HepG2 (cell line): ENCODE measurements around the gene PLD1. TPM values are rescaled to one million over a fixed set of nuclear protein-coding genes. Genes with fewer than 3 reads are reported as not detected.

Source experiments
- ATAC-seq: fragments of 200-7000 bp; cut with Tn5 transposase; 3 replicates; pipeline ENCODE4 v1.9.1; 2020; ENCODE audit warnings: mild to moderate bottlenecking, moderate library complexity
- BruUV-seq: library from RNA; stranded (reverse); fragments of 400-500 nt; replicated peaks from 2 replicates; lab custom pipeline; 2021; lab: Mats Ljungman, UMichigan
- CTCF ChIA-PET: fragments of 300-600 bp; formaldehyde crosslinking; extraction: SDS; loops from one replicate; lab custom pipeline; 2021; ENCODE audit warnings: low total read pairs, inconsistent platforms, low intra/inter-chr PET ratio; lab: Yijun Ruan, JAX
- POLR2A ChIA-PET: fragments of 350-600 bp; sonication (Branson Sonifier 250); formaldehyde crosslinking; loops from one replicate; lab custom pipeline; 2020; ENCODE audit warnings: antibody characterized with exemption, inconsistent platforms; lab: Yijun Ruan, JAX
- DNase-seq: peaks from one replicate; pipeline ENCODE4 v3.0.0-alpha.2; 2015; ENCODE audit warnings: low spot score
- FAIRE-seq: peaks from 3 replicates; lab custom pipeline; 2011; peaks lifted over from hg19 to GRCh38; lab: Jason Lieb, UNC
- H2AFZ ChIP-seq: one replicate; pipeline ENCODE4 v1.6.1; 2011; ENCODE audit warnings: low read length, inconsistent platforms
- H3K27ac ChIP-seq: fragments of 300-600 bp; 3 replicates; pipeline ENCODE4 v1.8.0; 2011; ENCODE audit warnings: mixed run types, mild to moderate bottlenecking, mixed read lengths, low read length, inconsistent platforms; ENCODE audit not compliant: insufficient read depth; ENCODE audit errors: extremely low read length
- H3K27me3 ChIP-seq, 2 experiments: fragments of 200-600 bp in 1 of 2; 2 replicates in 1 of 2; 3 replicates in 1 of 2; pipeline versions ENCODE4 v1.6.0 to v1.8.0; 2011; ENCODE audit warnings: low read length in 2 of 2, mild to moderate bottlenecking in 2 of 2, moderate library complexity in 2 of 2, inconsistent platforms in 1 of 2; ENCODE audit not compliant: insufficient read depth in 2 of 2, control insufficient read depth in 1 of 2
- H3K36me3 ChIP-seq, 2 experiments: fragments of 200-600 bp in 1 of 2; replicated peaks in 1 of 2; 2 replicates in 1 of 2; 3 replicates in 1 of 2; pipeline versions ENCODE4 v1.5.1 to v1.8.0; 2011; ENCODE audit warnings: low read length in 2 of 2, inconsistent platforms in 1 of 2; ENCODE audit not compliant: insufficient read depth in 2 of 2, control insufficient read depth in 1 of 2
- H3K4me1 ChIP-seq: 2 replicates; pipeline ENCODE4 v1.5.1; 2012; ENCODE audit warnings: low read length, inconsistent platforms; ENCODE audit not compliant: insufficient read depth
- H3K4me2 ChIP-seq: 2 replicates; pipeline ENCODE4 v1.6.0; 2011; ENCODE audit warnings: low read depth, low read length, inconsistent platforms
- H3K4me3 ChIP-seq, 3 experiments: fragments of 200-600 bp in 1 of 3; sonication (generic), shearing (Covaris generic) in 1 of 3; replicated peaks in 1 of 3; 2 replicates each; pipeline ENCODE4 v1.5.1; 2011 to 2016; ENCODE audit warnings: low read length in 3 of 3, inconsistent platforms in 2 of 3, low read depth in 2 of 3, mild to moderate bottlenecking in 2 of 3, control low read depth in 1 of 3, mixed read lengths in 1 of 3; ENCODE audit not compliant: insufficient read depth in 1 of 3
- H3K79me2 ChIP-seq: one replicate; pipeline ENCODE4 v1.6.1; 2011; ENCODE audit warnings: low read length, inconsistent platforms; ENCODE audit not compliant: insufficient read depth
- H3K9ac ChIP-seq: 2 replicates; pipeline ENCODE4 v1.6.0; 2011; ENCODE audit warnings: mild to moderate bottlenecking, low read depth, low read length, inconsistent platforms; ENCODE audit not compliant: insufficient read depth
- H3K9me3 ChIP-seq: 2 replicates; pipeline ENCODE4 v1.5.1; 2012; ENCODE audit warnings: mild to moderate bottlenecking, low read length
- H4K20me1 ChIP-seq: 2 replicates; pipeline ENCODE4 v1.6.0; 2011; ENCODE audit warnings: inconsistent platforms, mild to moderate bottlenecking, low read length, moderate library complexity; ENCODE audit not compliant: insufficient read depth
- ATF6 ChIP-seq: sonication (generic); formaldehyde crosslinking; conservative IDR thresholded peaks from 2 replicates; pipeline ENCODE4 v1.4.0; 2020; ENCODE audit warnings: missing genetic modification reagents
- CEBPB ChIP-seq: IDR thresholded peaks from 2 replicates; pipeline ENCODE4 v1.6.1; 2011; ENCODE audit warnings: low read depth, low read length, improper control_type of control experiment, borderline replicate concordance
- ELF4 ChIP-seq: sonication (generic); formaldehyde crosslinking; IDR thresholded peaks from 2 replicates; pipeline ENCODE4 v1.5.0; 2020; ENCODE audit warnings: missing genetic modification reagents, mild to moderate bottlenecking, moderate library complexity, borderline replicate concordance
- GATAD2A ChIP-seq: IDR thresholded peaks from 2 replicates; pipeline ENCODE4 v1.6.1; 2016
- ISL2 ChIP-seq: sonication (generic); formaldehyde crosslinking; IDR thresholded peaks from 2 replicates; pipeline ENCODE4 v1.5.0; 2020; ENCODE audit warnings: missing genetic modification reagents
- PRDM10 ChIP-seq: sonication (generic); formaldehyde crosslinking; IDR thresholded peaks from 2 replicates; pipeline ENCODE4 v1.4.0; 2020; ENCODE audit warnings: low read depth, missing genetic modification reagents
- TCF7 ChIP-seq: sonication (generic); IDR thresholded peaks from 2 replicates; pipeline ENCODE4 v1.6.1; 2016; ENCODE audit warnings: antibody characterized with exemption, low read depth
- TCF7L2 ChIP-seq: IDR thresholded peaks from 2 replicates; pipeline ENCODE4 v1.6.1; 2011; ENCODE audit warnings: mild to moderate bottlenecking, low read depth, low read length, moderate library complexity
- ZBTB42 ChIP-seq: sonication (generic); formaldehyde crosslinking; IDR thresholded peaks from 2 replicates; pipeline ENCODE4 v1.5.0; 2020; ENCODE audit warnings: mild to moderate bottlenecking, missing genetic modification reagents
- ZC3H13 ChIP-seq: sonication (generic); formaldehyde crosslinking; IDR thresholded peaks from 2 replicates; pipeline ENCODE4 v1.8.1; 2023; ENCODE audit warnings: mild to moderate bottlenecking, missing genetic modification reagents, moderate library complexity
- ZMYM2 ChIP-seq: sonication (generic); formaldehyde crosslinking; IDR thresholded peaks from 2 replicates; pipeline ENCODE4 v1.8.0; 2022; ENCODE audit warnings: mild to moderate bottlenecking, missing genetic modification reagents
- ZNF234 ChIP-seq: sonication (generic); formaldehyde crosslinking; conservative IDR thresholded peaks from 2 replicates; pipeline ENCODE4 v1.5.1; 2020; ENCODE audit warnings: mild to moderate bottlenecking, missing genetic modification reagents
- ZNF274 ChIP-seq: sonication (generic); formaldehyde crosslinking; IDR thresholded peaks from 2 replicates; pipeline ENCODE4 v1.5.1; 2020; ENCODE audit warnings: mild to moderate bottlenecking, missing genetic modification reagents
- ZNF329 ChIP-seq: sonication (generic); formaldehyde crosslinking; IDR thresholded peaks from 2 replicates; pipeline ENCODE4 v1.9.0; 2021; ENCODE audit warnings: low read depth, mild to moderate bottlenecking, missing genetic modification reagents
- WGBS: methylation state at CpG from one replicate; pipeline ENCODE4 v1.1.6; 2017; ENCODE audit warnings: low lambda C conversion rate; 5-methylcytosine and 5-hydroxymethylcytosine counted together
- in situ Hi-C: cut with HindIII; loops from 2 replicates; pipeline ENCODE4 v1.10.0; 2017; ENCODE audit warnings: low pct_unique_long_range_greater_than_20kb; ENCODE audit not compliant: extremely low pct_ligation_motif_present
- intact Hi-C: fragments of 100-400 bp; cut with micrococcal nuclease; formaldehyde crosslinking; loops from one replicate; pipeline ENCODE4 v1.10.0; 2022; ENCODE audit not compliant: unreplicated experiment
- polyA plus RNA-seq, 8 experiments: library from polyadenylated mRNA; depleted of rRNA in 3 of 8; stranded (reverse) in 7 of 8; unstranded in 1 of 8; fragments of >200 nt; fragmentation: Illumina TruSeq in 4 of 8; extraction: Trizol in 4 of 8; gene quantifications; 2 replicates each; pipeline versions ENCODE4 v1.2.1 to v1.2.3, GENCODE V29; 2011 to 2016; ENCODE audit warnings: low read depth in 4 of 8, missing spikeins in 1 of 8, mixed read lengths in 1 of 8; ENCODE audit not compliant: insufficient read depth in 1 of 8
- total RNA-seq, 5 experiments: library from RNA; depleted of rRNA; stranded (reverse); fragments of >200 nt; fragmentation: Illumina TruSeq; extraction: Trizol; gene quantifications; 2 replicates each; pipeline ENCODE4 v1.2.3, GENCODE V29; 2016; ENCODE audit warnings: low read depth in 1 of 5

The PLD1 gene
- total and polyA plus RNA-seq, 2 of the 13 experiments (the other 11 are each of a cell fraction or from before 2014, with no cell fraction given) = 27.1 to 59.4 TPM

- ATAC-seq = no peak
- intact Hi-C loops (no loop called here), in situ Hi-C loops (no loop called here)
- no TSS peak for BruUV-seq
- Histone ChIP-seq H3K9ac (no peak overlapping the region), H3K79me2 (no peaks in the 10 kb centered on the region), H3K4me3 (no peak overlapping the region), H2AFZ (no peak overlapping the region), H3K27me3 (no peaks in the 10 kb centered on the region), H3K27ac (no peak overlapping the region), H3K9me3 (no peaks in the 10 kb centered on the region), H3K36me3 (peaks cover 13 to 51% of the 10 kb centered on the region in 2 experiments), H3K4me2 (no peak overlapping the region), H4K20me1 (0 out of 2 replicates have a peak, but pooled peaks cover 3% of the 10 kb centered on the region), H3K4me1 (no peaks in the 10 kb centered on the region)
- DNase-seq = no peak
- TF ChIP-seq CEBPB (peak; percentile 67), PRDM10 (CRISPR knock-in tag) (no peak)
- POLR2A ChIA-PET = no interaction called here
- no peak for FAIRE-seq
- 91% methylated on average over 4 of the region's 4 CpGs for WGBS
- CTCF ChIA-PET = no interaction called here
Measured at GRCh38 chr3:171602072-171602471, 208.2 kb downstream of the PLD1 start.

DNA sequence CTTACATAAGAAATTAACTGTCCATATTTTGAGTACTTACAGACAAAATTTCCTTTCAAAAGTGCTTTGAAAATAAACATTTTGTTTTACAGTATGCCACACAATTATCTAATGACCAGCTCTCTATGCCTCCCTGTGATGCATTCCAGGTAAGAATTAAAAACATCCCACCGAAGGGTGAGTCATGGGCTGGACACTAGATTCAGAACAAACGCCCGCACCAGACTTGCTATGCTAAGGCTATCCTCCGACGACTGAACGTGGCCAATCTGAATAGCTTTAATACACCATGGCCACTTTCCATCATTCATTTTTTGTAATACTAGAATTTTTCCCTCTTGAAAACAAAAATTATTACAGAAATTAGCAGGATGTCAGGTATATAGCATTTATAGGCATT, 210.3 kb downstream of the PLD1 start:
- Histone ChIP-seq H3K27ac (no peak overlapping the region), H4K20me1 (0 out of 2 replicates have a peak, but pooled peaks cover 3% of the 10 kb centered on the region), H3K79me2 (no peaks in the 10 kb centered on the region), H2AFZ (no peak overlapping the region), H3K9ac (no peak overlapping the region), H3K4me1 (no peaks in the 10 kb centered on the region), H3K9me3 (no peaks in the 10 kb centered on the region), H3K4me3 (no peak overlapping the region), H3K4me2 (no peak overlapping the region)
- no TSS peak for BruUV-seq
- POLR2A ChIA-PET = no interaction called here
- in situ Hi-C loops (no loop called here), intact Hi-C loops (no loop called here)
- ATAC-seq (no peak), FAIRE-seq (no peak), DNase-seq (no peak)
- 96% methylated on average over 6 of the region's 6 CpGs for WGBS
- CTCF ChIA-PET = no interaction called here
- TF ChIP-seq GATAD2A (CRISPR knock-in tag) (no peak), ATF6 (CRISPR knock-in tag) (no peak), ZNF274 (CRISPR knock-in tag) (no peak), ELF4 (CRISPR knock-in tag) (no peak), ZNF329 (CRISPR knock-in tag) (no peak), TCF7L2 (no peak), ZC3H13 (CRISPR knock-in tag) (no peak), ZMYM2 (no peak), ZNF234 (no peak), ISL2 (no peak), ZBTB42 (no peak), TCF7 (no peak)
- TF ChIP-seq, all 625 proteins: peak for 0
- Histone ChIP-seq H3K27me3 (no peaks in the 10 kb centered on the region), H3K36me3 (peaks cover 11 to 38% of the 10 kb centered on the region in 2 experiments)
